ENCODE data around the gene STXBP1. TPM values are rescaled to one million over a fixed set of nuclear protein-coding genes. Genes with fewer than 3 reads are reported as not detected.

The STXBP1 gene
- total and polyA plus RNA-seq, 2 donors (not counting 3 experiments of a cell fraction or from before 2014, with no cell fraction given) = 18.8 to 51.3 TPM

- H3K27ac ChIP-seq (ENCODE audit: insufficient read depth, low read depth, low read length) = no peak overlapping the region
- intact Hi-C loops (cut with micrococcal nuclease) = no loop called here
- no peak overlapping the region for H3K9ac ChIP-seq (replicated peaks; ENCODE audit: extremely low read depth, insufficient read depth, low read length)
- peaks cover 0 to 11% of the 10 kb centered on the region in 2 experiments for H3K36me3 ChIP-seq (ENCODE audit: control insufficient read depth in 2 of 2, extremely low read depth in 1 of 2, insufficient read depth in 2 of 2, low read length in 2 of 2)
- no peak overlapping the region for H3K4me2 ChIP-seq (ENCODE audit: insufficient read depth, low read length)
- H3K9me3 ChIP-seq (replicated peaks; ENCODE audit: control insufficient read depth, insufficient read depth, low read length) = no peaks in the 10 kb centered on the region
- POLR2A ChIA-PET = no interaction called here
- no peaks in the 10 kb centered on the region for H3K4me1 ChIP-seq (ENCODE audit: control insufficient read depth, extremely low read depth, insufficient read depth, low read length)
- no peaks in the 10 kb centered on the region for H4K20me1 ChIP-seq (replicated peaks; ENCODE audit: control insufficient read depth, extremely low read depth, insufficient read depth, low read length)
- no peak overlapping the region for H3K4me3 ChIP-seq (replicated peaks in 1 of 3; ENCODE audit: insufficient read depth in 1 of 3, low read depth in 1 of 3, low read length in 3 of 3)
- FAIRE-seq = no peak
- TF ChIP-seq EZH2 (IDR thresholded peaks at IDR 0.05; ENCODE audit: borderline replicate concordance, low read depth, low read length, severe bottlenecking) (no peak), POLR2A (IDR thresholded peaks at IDR 0.05; ENCODE audit: low read depth, low read length) (no peak), JUN (IDR thresholded peaks at IDR 0.05; ENCODE audit: borderline replicate concordance, insufficient read depth, insufficient read length, low read depth) (no peak), POLR2AphosphoS5 (IDR thresholded peaks at IDR 0.05; ENCODE audit: insufficient read depth, low read depth, low read length) (no peak), MYC (IDR thresholded peaks at IDR 0.05; ENCODE audit: low read depth, low read length) (no peak), FOS (IDR thresholded peaks at IDR 0.05; ENCODE audit: borderline replicate concordance, insufficient read depth, low read length) (no peak), GATA2 (IDR thresholded peaks at IDR 0.05; ENCODE audit: insufficient read depth, insufficient read length, low read depth, low read length) (no peak)
- TF ChIP-seq, protein P1, sequence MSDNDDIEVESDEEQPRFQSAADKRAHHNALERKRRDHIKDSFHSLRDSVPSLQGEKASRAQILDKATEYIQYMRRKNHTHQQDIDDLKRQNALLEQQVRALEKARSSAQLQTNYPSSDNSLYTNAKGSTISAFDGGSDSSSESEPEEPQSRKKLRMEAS (IDR thresholded peaks at IDR 0.05; ENCODE audit: insufficient read depth, insufficient read length) = no peak
- TF ChIP-seq, protein P2, sequence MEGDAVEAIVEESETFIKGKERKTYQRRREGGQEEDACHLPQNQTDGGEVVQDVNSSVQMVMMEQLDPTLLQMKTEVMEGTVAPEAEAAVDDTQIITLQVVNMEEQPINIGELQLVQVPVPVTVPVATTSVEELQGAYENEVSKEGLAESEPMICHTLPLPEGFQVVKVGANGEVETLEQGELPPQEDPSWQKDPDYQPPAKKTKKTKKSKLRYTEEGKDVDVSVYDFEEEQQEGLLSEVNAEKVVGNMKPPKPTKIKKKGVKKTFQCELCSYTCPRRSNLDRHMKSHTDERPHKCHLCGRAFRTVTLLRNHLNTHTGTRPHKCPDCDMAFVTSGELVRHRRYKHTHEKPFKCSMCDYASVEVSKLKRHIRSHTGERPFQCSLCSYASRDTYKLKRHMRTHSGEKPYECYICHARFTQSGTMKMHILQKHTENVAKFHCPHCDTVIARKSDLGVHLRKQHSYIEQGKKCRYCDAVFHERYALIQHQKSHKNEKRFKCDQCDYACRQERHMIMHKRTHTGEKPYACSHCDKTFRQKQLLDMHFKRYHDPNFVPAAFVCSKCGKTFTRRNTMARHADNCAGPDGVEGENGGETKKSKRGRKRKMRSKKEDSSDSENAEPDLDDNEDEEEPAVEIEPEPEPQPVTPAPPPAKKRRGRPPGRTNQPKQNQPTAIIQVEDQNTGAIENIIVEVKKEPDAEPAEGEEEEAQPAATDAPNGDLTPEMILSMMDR (IDR thresholded peaks at IDR 0.05; ENCODE audit: extremely low read depth in 1 of 2, insufficient read depth in 1 of 2, low read depth in 1 of 2, low read length in 2 of 2) = no peak
- no peaks in the 10 kb centered on the region for H3K9me1 ChIP-seq (replicated peaks; ENCODE audit: control insufficient read depth, extremely low read depth, insufficient read depth, low read length)
- CTCF ChIA-PET = interaction anchor here (0.6 to 2.0 kb wide), 8 partner anchors 15 to 253 kb away, joined by 3 to 4 read pairs (median 3); no protein-coding TSS in a partner anchor
- H3K79me2 ChIP-seq (ENCODE audit: control insufficient read depth, insufficient read depth, low read length) = no peaks in the 10 kb centered on the region
- H2AFZ ChIP-seq (ENCODE audit: low read depth, low read length) = no peak overlapping the region
- H3K27me3 ChIP-seq (ENCODE audit: control insufficient read depth in 2 of 2, insufficient read depth in 2 of 2, low read length in 2 of 2) = no peaks in the 10 kb centered on the region
- no peak for DNase-seq (ENCODE audit: low read depth, low spot score)
- dilution Hi-C loops (cut with MboI; ENCODE audit: extremely low pct_ligation_motif_present, low sequenced_read_pairs) = no loop called here
- no TSS peak for BruUV-seq (replicated peaks)
These were observed 55.8 kb downstream of the STXBP1 start for GRCh38 chr9:127667906-127668305.

Measured in endothelial cell of umbilical vein (primary cell).